Neural cell (in vitro differentiated cells): ENCODE measurements around the gene CLCNKA. TPM values are rescaled to one million over a fixed set of nuclear protein-coding genes. Genes with fewer than 3 reads are reported as not detected.

Source experiments
- H2AFZ ChIP-seq: fragments of 200-600, 300-800 bp; sonication (generic), shearing (Covaris generic); 2 replicates; pipeline ENCODE4 v1.6.0; 2014; ENCODE audit warnings: low read depth, mild to moderate bottlenecking, antibody characterized with exemption, low read length, moderate library complexity
- H3F3A ChIP-seq: fragments of 200-600 bp; shearing (Covaris generic); 2 replicates; pipeline ENCODE4 v1.6.1; 2016; ENCODE audit warnings: mild to moderate bottlenecking, moderate library complexity, mixed read lengths, antibody characterized with exemption, low read length; ENCODE audit not compliant: insufficient read depth, poor library complexity, severe bottlenecking
- H3K27ac ChIP-seq: fragments of 200-600, 300-800 bp; sonication (generic), shearing (Covaris generic); 2 replicates; pipeline ENCODE4 v1.5.1; 2014; ENCODE audit warnings: mild to moderate bottlenecking, low read length, moderate library complexity
- H3K27me3 ChIP-seq: fragments of 300-800, 200-600 bp; sonication (generic), shearing (Covaris generic); 2 replicates; pipeline ENCODE4 v1.6.0; 2014; ENCODE audit warnings: mild to moderate bottlenecking, low read depth, low read length, moderate library complexity; ENCODE audit not compliant: insufficient read depth
- H3K36me3 ChIP-seq: fragments of 300-800, 200-600 bp; sonication (generic), shearing (Covaris generic); 2 replicates; pipeline ENCODE4 v1.5.1; 2014; ENCODE audit warnings: mild to moderate bottlenecking, antibody characterized with exemption, low read length, moderate library complexity; ENCODE audit not compliant: insufficient read depth
- H3K4me2 ChIP-seq: fragments of 300-800, 200-600 bp; sonication (generic), shearing (Covaris generic); 2 replicates; pipeline ENCODE4 v1.6.0; 2014; ENCODE audit warnings: mild to moderate bottlenecking, low read length
- H3K4me3 ChIP-seq: fragments of 300-800, 200-600 bp; sonication (generic), shearing (Covaris generic); 2 replicates; pipeline ENCODE4 v1.5.1; 2014; ENCODE audit warnings: mild to moderate bottlenecking, low read length, moderate library complexity
- H3K79me2 ChIP-seq: fragments of 200-600 bp; shearing (Covaris generic); replicated peaks from 2 replicates; pipeline ENCODE4 v1.6.0; 2014; ENCODE audit warnings: mild to moderate bottlenecking, low read length, moderate library complexity; ENCODE audit not compliant: insufficient read depth
- H3K9ac ChIP-seq: fragments of 300-800, 200-600 bp; sonication (generic), shearing (Covaris generic); 2 replicates; pipeline ENCODE4 v1.6.1; 2016; ENCODE audit warnings: mild to moderate bottlenecking, low read length, mixed read lengths
- H3K9me2 ChIP-seq: fragments of 200-600 bp; shearing (Covaris generic); 2 replicates; pipeline ENCODE4 v1.6.1; 2016; ENCODE audit warnings: mild to moderate bottlenecking, low read length, mixed read lengths; ENCODE audit not compliant: insufficient read depth
- H3K9me3 ChIP-seq: fragments of 200-600, 300-800 bp; sonication (generic), shearing (Covaris generic); 2 replicates; pipeline ENCODE4 v1.6.1; 2016; ENCODE audit warnings: mild to moderate bottlenecking, mixed run types, low read length, moderate library complexity, mixed read lengths
- H4K20me1 ChIP-seq: fragments of 200-600 bp; shearing (Covaris generic); 2 replicates; pipeline ENCODE4 v1.6.1; 2016; ENCODE audit warnings: mild to moderate bottlenecking, mixed run types; ENCODE audit not compliant: insufficient read depth
- EP300 ChIP-seq: fragments of 450-650 bp; conservative IDR thresholded peaks from 2 replicates; pipeline ENCODE4 v1.6.1; 2014; ENCODE audit warnings: antibody characterized with exemption, mild to moderate bottlenecking, moderate library complexity; ENCODE audit not compliant: poor library complexity, severe bottlenecking
- EZH2 ChIP-seq: fragments of 200-600, 300-800 bp; shearing (Covaris generic), sonication (generic); IDR thresholded peaks from 2 replicates; pipeline ENCODE4 v1.6.1; 2014; ENCODE audit warnings: antibody characterized with exemption, low read length, borderline replicate concordance, mild to moderate bottlenecking; ENCODE audit not compliant: insufficient read depth, poor library complexity, severe bottlenecking
- MXI1 ChIP-seq: fragments of 450-650 bp; conservative IDR thresholded peaks from 2 replicates; pipeline ENCODE4 v1.6.1; 2014; ENCODE audit warnings: antibody characterized with exemption, mild to moderate bottlenecking; ENCODE audit not compliant: poor library complexity, severe bottlenecking
- POLR2AphosphoS5 ChIP-seq: IDR thresholded peaks from 2 replicates; pipeline ENCODE4 v1.6.1; 2012
- RAD21 ChIP-seq: fragments of 450-650 bp; conservative IDR thresholded peaks from 2 replicates; pipeline ENCODE4 v1.6.1; 2014; ENCODE audit warnings: antibody characterized with exemption, mild to moderate bottlenecking, moderate library complexity
- REST ChIP-seq: IDR thresholded peaks from 2 replicates; pipeline ENCODE4 v1.6.1; 2012; ENCODE audit warnings: borderline replicate concordance
- SMC3 ChIP-seq: fragments of 450-650 bp; conservative IDR thresholded peaks from 2 replicates; pipeline ENCODE4 v1.6.1; 2014; ENCODE audit warnings: antibody characterized with exemption, mild to moderate bottlenecking, moderate library complexity; ENCODE audit not compliant: poor library complexity
- TAF1 ChIP-seq: IDR thresholded peaks from 2 replicates; pipeline ENCODE4 v1.6.1; 2012; ENCODE audit warnings: low read depth
- polyA plus RNA-seq: library from polyadenylated mRNA; depleted of rRNA; stranded (reverse); fragments of >200 nt; gene quantifications from 2 replicates; pipeline ENCODE4 v1.2.3, GENCODE V29; 2014
- TF ChIP-seq, protein P1 (sequence below): fragments of 450-650 bp; IDR thresholded peaks from 2 replicates; pipeline ENCODE4 v1.5.1; 2014; ENCODE audit warnings: antibody characterized with exemption, mild to moderate bottlenecking, moderate library complexity; ENCODE audit not compliant: poor library complexity, severe bottlenecking

The CLCNKA gene
- polyA plus RNA-seq, 1 donor from 2014 or later = not detected

DNA sequence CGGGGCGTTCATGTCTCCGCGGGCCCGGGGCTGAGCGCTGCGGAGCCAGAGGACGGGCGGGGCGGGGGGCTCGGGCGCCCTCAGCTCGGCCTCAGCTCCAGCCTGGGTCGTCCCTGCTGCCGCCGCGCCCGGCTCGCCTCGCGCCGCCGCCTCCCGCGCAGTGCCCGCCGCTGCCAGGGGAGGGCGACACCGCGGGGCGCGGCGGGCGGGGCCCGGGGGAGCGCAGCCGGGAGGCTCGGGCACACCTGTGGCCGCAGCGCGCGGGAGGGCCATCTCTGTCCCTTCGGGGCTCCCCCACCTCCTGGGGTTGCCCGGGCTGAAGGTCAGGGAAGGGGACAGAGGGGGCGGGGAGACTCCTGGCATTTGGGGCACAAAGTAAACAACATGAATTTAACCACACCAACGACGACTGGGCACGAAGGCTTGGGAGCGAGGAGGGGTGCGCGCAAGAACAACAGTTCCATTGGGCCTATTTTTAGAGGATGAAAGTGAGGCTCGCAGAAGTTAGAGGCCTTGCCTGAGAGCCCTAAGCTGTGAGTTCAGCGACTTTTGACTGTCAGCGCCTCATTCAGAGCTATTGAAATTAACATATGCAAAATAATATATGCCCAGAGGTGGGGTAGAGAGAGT, 51.8 kb downstream of the CLCNKA start, which contains the start of gene FAM131C:
Gene FAM131C, minus strand, starts transcription at position 162 of the 630 bp plus-strand sequence. CDS start 209 bp downstream, outside the sequence.
- Histone ChIP-seq H3K4me3 (peak within 1 kb of the TSS; percentile 66), H3K9me2 (no peaks in the 10 kb centered on the region), H3K27me3 (peaks cover 10% of the 10 kb centered on the region), H3K9ac (peak within 1 kb of the TSS; percentile 57), H3K9me3 (no peaks in the 10 kb centered on the region), H4K20me1 (no peaks in the 10 kb centered on the region), H2AFZ (no peak within 1 kb of the TSS), H3F3A (no peaks in the 10 kb centered on the region), H3K27ac (no peak within 1 kb of the TSS), H3K4me2 (peak within 1 kb of the TSS; percentile 17), H3K36me3 (no peaks in the 10 kb centered on the region), H3K79me2 (no peaks in the 10 kb centered on the region)
- TF ChIP-seq RAD21 (peak; percentile 11), EP300 (no peak), MXI1 (no peak), TAF1 (no peak), POLR2AphosphoS5 (no peak), REST (no peak), SMC3 (peak; percentile 59), EZH2 (no peak)
- TF ChIP-seq, protein P1, sequence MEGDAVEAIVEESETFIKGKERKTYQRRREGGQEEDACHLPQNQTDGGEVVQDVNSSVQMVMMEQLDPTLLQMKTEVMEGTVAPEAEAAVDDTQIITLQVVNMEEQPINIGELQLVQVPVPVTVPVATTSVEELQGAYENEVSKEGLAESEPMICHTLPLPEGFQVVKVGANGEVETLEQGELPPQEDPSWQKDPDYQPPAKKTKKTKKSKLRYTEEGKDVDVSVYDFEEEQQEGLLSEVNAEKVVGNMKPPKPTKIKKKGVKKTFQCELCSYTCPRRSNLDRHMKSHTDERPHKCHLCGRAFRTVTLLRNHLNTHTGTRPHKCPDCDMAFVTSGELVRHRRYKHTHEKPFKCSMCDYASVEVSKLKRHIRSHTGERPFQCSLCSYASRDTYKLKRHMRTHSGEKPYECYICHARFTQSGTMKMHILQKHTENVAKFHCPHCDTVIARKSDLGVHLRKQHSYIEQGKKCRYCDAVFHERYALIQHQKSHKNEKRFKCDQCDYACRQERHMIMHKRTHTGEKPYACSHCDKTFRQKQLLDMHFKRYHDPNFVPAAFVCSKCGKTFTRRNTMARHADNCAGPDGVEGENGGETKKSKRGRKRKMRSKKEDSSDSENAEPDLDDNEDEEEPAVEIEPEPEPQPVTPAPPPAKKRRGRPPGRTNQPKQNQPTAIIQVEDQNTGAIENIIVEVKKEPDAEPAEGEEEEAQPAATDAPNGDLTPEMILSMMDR = peak; percentile 67

DNA sequence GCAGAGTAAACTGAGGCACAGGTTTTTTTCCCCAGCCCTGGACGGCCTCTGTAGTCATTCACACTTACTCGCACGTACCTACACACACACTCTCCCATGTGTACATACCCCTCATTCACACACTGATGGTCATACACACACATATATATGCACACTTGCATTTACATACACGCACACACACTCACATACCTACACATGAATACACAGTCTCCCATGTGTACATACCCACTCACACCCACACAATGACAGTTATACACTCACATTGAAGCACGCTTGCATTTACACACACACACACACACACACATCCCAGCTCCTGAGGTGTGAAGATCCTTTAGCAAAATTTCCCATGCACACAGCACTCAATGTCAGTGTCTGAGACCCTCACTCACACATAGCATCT, 52.4 kb downstream of the CLCNKA start:
- Histone ChIP-seq H3K9me3 (no peaks in the 10 kb centered on the region), H3K27ac (no peak overlapping the region), H3K79me2 (no peaks in the 10 kb centered on the region), H3K9me2 (no peaks in the 10 kb centered on the region), H3F3A (no peaks in the 10 kb centered on the region), H2AFZ (no peak overlapping the region), H4K20me1 (no peaks in the 10 kb centered on the region), H3K4me2 (no peak overlapping the region), H3K9ac (no peak overlapping the region), H3K36me3 (no peaks in the 10 kb centered on the region), H3K4me3 (peak overlapping the region; percentile 61), H3K27me3 (peaks cover 10% of the 10 kb centered on the region)
- TF ChIP-seq POLR2AphosphoS5 = no peak
- no peak for TF ChIP-seq MXI1
- no peak for TF ChIP-seq REST
- no peak for TF ChIP-seq EZH2
- no peak for TF ChIP-seq RAD21
- no peak for TF ChIP-seq EP300
- TF ChIP-seq SMC3 = no peak
- TF ChIP-seq, protein P1 = no peak
- no peak for TF ChIP-seq TAF1
